GM21723 (cell line): ENCODE measurements around the gene RNF111.
"Not testable (repeated sequence)": the region's sequence is repeated elsewhere in the genome, so short reads cannot be mapped to it uniquely, and the experiment has no call there.

Experiments used
- ATAC-seq: cut with Tn5 transposase; IDR thresholded peaks from one replicate; pipeline ENCODE4 v1.9.1; 2021; ENCODE audit warnings: mild to moderate bottlenecking, moderate library complexity; ENCODE audit not compliant: unreplicated experiment

Gene RNF111

GRCh38 chr15:59127255-59127654 is 139.8 kb downstream of the RNF111 start:
- not testable (repeated sequence) for ATAC-seq

DNA sequence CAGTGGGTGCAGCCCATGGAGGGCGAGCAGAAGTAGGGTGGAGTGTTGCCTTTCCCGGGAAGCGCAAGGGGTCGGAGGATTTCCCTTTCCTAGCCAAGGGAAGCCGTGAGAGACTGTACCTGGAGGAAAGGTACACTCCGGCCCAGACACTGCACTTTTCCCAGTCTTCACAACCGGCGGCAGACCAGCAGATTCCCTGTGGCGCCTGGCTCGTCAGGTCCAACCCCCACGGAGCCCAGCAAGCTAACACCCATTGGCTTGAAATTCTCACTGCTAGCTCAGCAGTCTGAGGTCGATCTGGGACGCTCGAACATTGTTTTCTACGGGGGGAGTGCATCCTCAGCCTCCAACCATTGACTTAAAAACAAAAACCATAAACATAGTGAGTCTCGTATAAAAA is 144.0 kb downstream of the RNF111 start:
- no peak for ATAC-seq

DNA sequence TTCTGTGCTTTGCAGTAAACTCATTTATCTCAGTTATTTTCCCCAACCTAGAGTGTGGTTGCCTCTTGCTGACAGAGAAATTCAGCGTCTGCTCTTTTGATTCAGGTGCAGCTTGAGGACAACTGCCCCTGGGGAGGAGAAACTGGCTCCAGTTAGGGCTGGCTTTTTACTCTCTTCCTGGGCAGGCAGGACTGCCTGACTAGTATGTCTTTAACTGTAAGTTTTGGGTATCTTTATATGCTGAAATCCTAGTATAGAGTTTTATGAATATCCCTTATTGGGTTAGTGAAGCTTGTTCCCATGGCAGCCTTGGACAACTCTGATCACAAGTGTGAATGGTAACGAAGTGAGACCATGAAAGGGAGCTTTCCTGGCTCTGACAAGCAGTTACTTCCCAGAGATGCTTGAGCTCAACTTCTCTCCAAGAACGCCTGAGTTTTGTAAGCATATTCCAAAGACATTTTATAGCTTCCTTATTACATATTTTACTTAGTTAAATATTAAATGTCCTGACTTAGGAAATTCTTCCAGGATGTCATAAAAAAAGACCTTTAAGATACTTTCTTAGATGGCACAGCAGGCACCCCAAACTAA is 144.6 kb downstream of the RNF111 start:
- no peak for ATAC-seq

DNA sequence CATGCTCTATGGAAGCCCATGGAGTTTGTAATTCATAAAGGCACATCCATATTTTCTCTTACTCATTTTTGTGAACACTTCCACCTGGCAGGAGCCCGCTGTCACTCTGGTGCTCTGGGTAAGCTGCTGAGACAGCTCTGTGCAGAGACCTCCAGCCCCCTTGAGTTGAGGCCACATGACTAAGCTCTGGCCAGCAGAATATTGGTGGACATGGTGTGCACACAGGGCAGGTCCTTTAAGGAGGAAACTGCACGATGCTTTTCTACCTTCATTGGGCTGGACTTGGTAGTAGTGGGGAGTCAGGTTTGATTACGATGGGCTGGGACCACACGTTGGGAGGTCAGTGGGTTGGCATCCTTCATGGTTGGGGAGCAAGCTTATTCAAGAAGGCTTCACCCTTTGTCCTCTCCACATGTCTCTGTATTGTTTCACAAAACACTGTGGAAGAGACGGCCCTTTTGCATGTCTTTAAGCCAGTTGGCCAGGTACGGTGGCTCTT is 146.5 kb downstream of the RNF111 start:
- ATAC-seq: no peak

DNA sequence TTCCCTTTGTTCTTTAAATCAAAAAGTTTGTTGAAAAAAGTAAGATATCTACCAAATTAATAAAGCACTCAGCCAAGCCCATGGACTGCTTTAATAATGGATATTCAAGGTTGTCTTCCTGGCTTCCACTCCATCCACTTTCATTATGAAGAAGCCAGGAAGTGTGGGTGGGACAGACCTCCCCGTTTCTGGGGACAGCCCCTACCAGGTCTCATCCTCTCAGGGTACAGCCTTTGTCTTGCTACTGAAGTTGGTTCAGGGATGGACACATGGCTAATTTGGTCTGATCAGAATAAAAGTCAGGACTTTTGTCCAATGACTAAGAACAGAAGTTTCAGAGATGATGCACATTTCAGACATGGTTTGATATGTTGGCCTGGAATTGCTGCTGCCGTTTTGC is 150.1 kb downstream of the RNF111 start:
- ATAC-seq: no peak

GRCh38 chr15:59138243-59138642 is 150.8 kb downstream of the RNF111 start:
- ATAC-seq: no peak

DNA sequence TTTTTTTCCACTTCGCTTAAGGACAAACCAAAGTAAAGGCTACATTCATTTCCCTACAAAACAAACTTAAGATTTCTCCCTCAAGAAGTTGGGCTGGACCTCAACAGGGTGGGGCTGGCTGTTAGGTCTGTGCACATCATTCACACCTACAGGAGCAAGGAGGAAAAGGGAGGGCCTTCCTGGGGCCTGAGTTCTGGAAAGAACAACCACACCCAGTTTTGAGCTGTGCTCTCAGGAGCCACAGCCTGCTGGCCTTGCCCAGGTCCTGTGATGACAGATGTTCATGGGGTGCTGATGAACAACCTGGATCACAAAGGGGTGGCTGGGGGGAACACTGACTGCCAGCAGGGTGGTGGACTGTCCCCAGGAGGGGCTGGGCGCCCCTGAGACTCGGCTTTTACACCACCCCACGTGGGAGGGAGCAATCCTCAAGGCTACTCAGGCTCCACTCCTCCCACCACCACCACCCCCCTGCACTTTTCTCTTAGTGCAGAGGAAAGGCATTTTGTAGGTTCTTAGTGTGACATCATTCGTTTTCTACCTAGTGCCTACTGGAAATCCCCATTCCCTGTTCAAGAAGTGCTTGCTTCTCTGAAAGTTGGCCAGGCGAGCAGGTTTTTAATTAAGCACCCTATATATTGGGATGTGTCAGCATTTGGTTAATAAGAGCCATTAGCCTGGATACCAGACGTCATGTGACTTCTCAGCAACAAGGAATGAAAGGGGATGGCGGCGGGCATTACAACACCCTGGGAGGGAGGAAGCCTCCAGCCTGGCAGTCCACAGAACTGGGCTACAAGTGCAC is 153.2 kb downstream of the RNF111 start:
- no peak for ATAC-seq

DNA sequence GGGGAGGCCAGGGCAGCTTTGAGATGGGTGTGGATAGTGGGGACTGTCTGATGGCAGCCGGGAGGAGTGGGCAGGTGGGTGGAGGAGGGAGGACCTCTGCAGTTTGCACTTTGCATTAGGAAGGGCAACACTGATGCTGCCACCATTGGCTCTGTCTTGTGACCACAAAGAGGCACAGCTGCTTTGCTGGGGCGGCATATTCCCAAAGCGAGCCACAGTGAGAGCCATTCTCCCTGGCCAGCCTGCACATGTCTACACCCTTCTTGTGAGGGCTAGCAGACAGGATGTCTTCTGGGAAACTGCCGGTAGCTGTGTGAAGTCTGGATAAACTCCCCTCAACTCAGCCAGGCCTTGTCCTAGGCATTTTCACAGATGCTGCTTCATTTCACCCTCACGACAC is 155.8 kb downstream of the RNF111 start:
- no peak for ATAC-seq

- ATAC-seq: not testable (repeated sequence)
These were observed 157.1 kb downstream of the RNF111 start for GRCh38 chr15:59144594-59144993.
